Activated CD4-positive, alpha-beta T cell treated with anti-CD3 and anti-CD28 coated beads, Interleukin-10, Interleukin-2, amounts not matched to agents 100 ng/mL and 50 ng/mL, durations not matched to agents 16 hours and 8 hours (primary cell): Measurements from ENCODE around the gene CD34.

Experiments
- DNase-seq: peaks from one replicate; pipeline ENCODE4 v3.0.0-alpha.2; 2020

Gene CD34

DNA sequence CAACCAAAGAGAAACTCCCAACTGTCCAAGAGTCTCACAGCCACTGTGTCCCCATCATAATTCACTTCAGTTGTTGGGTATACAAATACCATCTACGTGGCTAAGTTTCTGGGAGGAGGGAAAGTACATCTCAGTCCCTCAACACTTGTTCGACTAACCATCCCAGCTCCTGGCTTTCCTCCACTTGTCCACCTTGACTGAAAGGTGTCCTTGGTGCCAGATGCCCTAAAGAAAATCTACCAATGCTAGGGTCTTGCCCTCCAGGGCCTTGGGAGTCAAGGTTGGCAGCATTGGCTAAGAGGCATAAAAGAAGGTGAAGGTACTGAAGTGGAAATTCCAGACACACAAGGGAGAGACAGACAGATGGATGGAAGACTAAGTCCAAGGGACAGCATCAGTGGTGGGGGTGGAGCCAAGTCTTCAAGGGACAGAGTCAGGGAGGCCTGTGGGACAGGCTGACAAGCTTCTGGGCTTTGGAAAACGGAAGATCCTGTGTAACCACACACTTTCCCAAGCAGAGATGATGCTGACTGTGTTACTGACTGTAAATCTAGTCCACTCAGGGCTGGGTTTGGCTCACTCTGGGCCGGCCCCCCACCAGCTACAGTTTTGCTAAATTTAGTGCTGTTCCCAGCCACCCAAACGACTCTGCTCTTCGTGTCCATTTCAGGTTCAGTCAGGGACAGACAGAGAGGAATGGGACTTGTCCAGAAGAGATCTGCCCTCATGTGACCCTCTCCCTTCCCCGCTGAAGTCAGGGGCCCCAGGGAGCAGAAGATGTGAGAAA lies 60.1 kb downstream of the CD34 start:
- DNase-seq: no peak

DNA sequence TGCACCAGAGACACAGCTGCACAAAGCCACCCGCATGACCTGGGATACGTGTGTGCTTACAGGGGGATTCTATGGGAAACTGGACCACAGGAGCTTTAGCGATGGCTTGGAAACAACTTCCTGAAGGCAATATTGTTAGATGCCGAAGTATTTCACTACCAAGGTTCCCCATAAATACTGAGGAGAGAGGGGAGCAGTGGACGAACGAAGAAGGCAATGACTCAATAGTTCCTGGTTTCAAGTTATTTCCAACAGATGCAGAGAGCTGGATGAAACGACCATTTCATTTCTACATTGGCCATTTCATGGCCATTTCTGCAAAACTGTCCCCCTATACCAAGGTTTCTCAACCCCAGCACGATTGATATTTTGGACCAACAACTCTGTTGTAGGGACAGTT lies 61.3 kb downstream of the CD34 start:
- DNase-seq: no peak

DNA sequence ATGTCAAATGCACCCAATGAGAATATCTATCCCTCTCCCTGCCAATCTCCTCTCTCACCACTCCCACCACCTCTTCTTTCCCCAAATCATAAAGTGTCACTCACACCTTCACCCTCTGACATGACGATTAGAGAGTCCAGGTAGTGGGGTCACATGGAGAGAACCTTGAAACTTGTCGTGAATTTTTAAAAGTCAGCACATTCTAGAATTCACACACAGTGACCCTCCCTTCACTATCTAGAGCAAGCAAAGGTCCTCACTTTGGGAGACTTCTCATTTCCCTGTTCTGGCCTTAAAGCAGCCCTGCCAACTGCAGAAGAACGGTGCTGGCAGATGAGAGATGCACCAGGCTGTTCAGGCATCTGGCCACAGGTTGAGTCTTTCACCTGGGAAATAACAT lies 61.9 kb downstream of the CD34 start:
- DNase-seq: no peak

DNA sequence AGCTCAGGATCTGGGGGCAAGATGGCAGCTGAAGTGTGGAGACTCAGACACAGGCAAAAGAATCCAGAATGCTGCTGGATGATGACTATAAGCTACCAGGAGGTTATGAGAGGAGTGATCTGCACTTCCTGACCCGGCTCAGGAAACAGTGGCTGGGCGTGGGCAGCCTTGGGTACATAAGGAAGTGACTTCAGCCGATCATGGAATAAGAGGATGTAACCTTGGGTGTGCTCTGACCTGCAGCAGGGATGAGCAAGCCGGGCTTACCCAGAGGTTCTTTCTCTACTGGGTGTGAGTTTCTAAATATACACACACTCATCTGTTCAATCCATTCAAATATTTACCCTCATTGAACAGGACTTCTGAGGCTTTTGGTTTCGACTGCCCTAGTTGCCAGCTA lies 62.7 kb downstream of the CD34 start:
- peak; percentile 69 for DNase-seq

DNA sequence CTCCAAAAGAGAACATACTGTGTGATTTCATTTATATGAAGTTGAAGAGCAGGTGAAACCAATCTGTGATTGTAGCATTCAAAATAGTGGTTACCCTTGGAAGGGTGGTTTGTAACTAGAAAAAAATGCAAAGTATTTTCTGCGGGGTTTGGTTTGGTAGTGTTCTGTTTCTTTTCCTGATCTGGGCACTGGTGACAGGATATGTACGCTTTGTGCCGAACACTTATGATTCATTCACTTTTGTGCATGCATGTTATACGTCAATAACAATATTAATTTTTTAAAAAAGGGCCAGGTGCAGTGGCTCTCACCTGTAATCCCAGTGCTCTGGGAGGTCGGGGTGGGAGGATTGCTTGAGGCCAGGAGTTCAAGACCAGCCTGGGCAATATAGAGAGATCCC lies 63.8 kb downstream of the CD34 start:
- no peak for DNase-seq

DNA sequence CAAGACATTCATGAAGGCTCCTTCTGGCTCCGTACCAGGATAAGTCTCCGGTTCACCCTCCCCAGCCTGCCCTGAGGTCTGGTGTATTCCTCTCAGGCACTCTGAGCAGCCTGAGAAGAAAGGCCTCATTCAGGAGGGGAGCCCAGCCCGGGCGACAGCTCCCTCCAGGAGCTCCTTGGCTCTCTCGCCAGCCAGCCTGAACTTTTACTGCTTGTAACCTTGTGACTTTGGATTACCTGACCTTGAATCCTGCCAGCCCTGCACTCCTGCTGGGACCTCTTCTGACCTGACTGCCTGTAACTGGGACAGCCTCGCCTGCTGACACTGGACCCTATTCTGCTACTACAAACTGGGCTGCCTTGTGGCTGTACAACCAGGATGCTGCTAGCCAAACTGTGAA lies 65.8 kb downstream of the CD34 start:
- DNase-seq: no peak

DNA sequence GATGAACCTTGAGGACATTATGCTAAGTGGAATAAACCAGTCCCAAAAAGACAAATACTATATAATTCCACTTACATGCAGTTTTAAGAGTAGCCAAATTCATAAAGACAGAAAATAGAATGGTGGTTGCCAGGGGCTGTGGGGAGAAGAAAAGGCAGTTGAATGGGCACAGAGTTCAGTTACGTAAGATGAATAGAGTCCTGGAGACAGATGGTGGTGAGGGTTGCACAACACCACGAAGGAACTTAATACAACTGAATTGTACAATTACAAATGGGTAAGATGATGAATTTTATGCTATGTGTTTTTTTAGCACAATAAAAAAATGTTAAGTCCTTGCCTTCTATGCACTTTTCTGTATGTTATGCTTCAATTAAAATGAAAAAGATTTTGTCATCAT lies 66.6 kb downstream of the CD34 start:
- DNase-seq: no peak

DNA sequence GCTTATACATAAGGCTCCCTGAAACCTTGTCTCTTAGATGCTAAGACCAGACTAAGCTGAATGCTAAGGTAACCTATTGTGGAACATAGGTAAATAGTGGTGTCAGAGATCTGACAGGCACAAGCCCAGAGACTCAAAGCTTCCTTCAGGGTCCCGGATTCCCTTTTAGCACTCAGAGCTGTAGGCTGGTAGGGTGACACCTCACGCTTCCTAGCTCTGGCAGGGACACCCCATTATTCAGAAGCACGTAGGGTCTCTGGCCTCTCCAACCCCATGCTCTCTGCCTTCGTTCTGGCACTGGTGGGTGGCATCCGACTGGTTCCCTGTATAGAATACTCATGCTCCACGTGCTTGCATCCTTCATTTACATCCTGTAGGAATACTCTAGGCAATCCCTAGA lies 68.4 kb downstream of the CD34 start:
- no peak for DNase-seq

DNA sequence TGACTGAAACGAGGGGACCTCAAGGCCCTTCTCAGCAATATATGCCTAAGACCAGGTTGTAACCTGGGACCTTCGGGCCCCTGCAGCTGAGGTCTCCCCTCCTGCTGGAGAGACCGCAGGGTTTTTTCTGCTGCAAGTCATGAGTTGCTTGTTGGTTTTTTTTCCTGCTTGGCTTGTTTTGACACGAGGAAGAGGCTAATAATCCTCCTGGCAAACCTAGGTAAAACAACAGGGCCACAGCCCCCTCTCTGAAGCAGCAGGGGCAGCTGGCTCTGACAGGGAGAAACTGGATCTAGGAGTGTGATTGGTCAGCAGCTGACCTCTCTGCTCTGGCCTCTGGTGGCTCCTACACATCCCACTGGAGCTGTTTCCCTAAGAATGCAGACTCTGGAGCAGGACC lies 69.0 kb downstream of the CD34 start:
- no peak for DNase-seq

DNA sequence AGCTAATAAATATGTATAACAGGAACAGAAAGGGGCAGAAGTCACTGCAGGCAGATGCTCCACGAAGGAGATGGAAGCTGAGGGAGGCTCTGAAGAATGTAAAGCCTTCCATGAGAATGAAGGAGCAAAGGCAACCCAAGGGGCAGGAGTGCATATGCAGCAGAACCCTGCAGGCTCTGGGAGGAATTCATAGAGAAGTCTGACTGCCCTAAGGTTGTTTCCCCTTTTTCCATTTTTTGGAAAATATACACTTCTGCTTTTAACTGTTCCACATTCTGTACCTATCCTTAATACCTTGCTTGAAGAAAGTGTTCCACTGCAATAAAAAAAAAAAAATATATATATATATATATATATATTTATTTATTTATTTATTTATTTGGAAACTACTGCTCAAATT lies 69.6 kb downstream of the CD34 start:
- no peak for DNase-seq

DNA sequence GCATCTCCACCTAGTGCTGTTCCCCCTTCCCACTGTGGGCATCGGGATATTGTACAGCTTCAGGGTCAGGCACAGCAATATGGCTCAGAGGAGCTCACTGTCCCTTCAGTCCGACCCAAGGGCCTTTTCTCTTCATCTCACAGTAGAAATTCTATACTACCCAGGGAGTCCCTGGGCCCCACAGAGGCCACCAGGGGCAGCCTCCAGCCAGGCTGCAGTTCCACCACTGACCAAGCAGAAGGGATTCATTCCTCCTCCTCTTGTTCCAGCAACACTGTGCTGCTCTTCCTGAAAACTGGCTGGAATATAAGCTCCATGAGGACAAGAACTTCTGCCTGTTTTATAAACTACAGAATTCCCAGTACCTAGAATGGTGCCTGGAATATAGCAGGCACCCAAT lies 70.5 kb downstream of the CD34 start:
- no peak for DNase-seq

DNA sequence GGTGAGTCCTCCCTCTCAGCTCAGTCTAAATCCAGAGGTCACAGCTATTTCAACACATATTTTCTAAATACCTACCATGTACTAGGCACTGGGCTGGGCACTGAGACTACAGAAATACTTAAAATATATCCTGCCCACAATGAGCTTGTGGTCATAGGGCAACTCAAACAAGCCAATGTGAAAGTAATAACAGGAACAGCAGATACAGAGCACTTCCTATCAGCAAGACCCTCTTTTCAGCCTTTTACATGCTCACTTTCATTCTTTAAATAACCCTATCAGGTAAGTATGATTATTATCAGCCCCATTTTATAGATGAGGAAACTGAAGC lies 71.9 kb downstream of the CD34 start:
- DNase-seq: peak; percentile 30

DNA sequence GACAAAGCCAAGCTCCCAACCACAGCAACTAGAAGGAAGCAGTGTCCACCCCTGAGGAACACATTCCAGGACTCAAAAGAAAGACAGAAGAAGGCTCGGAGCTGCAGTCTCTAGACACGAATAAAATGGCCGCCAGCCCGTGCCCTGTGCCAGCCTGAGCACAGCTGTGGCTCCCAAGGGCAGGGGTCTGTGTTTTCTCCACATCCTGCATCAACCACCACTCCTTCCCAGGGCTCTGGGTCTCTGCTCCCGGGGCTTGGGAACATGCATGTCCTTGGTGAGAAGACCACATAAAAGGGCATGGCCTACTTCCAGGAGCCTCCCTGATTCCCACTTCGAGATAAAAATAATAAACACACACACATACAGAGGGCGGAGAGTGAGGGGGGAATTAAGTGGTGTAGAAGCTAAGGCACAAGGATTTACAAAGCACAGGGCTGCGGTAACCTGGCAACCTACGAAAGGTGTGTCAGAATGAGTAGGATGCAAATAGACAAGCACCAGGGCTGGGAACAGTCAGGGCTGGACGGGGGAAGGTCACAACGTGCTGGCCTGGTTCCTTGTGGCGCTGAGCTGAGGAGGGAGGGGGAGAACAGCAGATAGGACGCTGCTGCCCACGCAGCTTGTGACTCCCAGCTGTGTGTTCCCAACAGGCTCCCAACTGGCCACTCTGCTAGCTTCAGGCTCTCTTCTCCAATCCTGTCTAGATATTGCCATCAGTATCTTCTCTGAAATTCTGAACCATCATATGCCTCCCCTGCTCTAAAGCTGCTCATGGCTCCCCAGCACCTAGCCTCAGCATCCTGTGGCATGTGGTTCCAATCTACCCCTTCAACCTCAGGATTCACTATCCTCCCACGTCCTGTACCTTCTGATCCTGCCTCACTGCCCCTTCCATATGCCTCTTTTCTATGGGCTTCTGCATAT lies 72.5 kb downstream of the CD34 start:
- no peak for DNase-seq

DNA sequence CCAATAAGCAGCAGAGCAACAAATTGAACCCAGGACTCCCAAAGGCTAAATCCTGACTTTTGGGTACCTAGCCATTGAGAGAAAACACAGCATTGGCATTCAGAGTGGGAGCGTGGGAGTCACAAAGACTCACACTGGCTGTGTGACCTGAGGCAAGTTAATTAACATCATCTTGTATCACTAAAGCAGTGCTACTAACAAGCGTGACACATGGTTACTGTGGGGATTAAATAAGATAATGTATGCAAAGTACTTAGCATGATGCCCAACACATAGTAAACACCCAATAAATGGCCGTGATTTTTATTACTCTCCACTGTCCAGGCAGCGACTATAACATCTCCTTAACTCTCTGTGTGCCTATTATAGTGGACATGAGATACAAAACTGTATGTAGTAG lies 73.3 kb downstream of the CD34 start:
- no peak for DNase-seq

DNA sequence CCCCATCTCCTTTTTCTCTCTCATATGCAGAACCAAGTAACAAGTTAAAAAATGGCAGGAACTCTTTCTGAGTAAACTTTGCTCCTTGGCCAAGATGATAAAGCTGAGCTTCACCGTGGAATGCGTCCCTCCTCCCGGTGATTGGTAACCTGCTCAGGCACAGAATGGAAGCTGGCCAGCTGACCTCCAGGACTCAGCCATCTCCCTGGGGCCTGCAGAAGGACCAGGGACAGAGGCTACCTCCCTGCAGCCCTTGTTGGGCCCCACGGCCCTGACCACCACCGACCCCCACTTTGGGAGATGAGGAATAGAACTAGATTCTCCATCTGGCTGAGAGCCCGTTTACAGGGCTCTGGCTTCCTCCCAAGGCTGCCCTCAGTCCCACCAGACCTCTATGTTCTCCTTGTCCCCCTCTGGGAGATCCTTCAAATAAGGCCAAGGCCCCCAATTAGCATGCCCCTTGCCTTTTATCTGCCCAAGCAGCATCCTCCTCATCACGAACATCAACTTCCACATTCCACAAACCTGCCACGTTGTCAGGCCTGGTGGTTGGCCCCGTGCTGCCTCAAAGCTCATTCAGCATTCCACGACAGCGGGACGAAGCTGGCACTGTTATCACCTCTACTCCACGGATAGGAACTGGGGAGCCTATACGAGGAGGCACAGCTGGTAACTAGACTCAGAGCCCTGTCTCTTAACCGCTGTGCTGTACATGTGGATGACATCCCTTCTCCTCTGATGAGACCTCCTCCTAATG lies 74.2 kb downstream of the CD34 start:
- DNase-seq: no peak

DNA sequence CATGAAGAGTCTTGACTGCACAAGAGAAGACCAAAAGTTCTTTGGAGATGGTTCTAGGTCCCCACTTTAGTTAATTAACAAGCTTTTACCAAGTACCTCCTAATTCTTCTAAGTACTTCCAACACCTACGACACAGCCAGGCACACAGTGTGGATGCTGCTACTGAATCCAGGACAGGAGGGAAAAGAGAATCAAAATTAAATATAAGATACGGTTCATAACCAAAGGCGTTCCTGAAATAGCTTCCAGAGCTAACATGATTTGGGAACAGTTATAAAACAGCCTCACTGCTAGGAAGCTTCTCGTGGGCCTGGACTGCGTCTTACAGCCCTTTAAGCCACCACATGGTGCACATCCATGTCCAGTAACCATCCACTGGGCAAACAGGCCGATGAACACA lies 75.0 kb downstream of the CD34 start:
- DNase-seq: no peak

DNA sequence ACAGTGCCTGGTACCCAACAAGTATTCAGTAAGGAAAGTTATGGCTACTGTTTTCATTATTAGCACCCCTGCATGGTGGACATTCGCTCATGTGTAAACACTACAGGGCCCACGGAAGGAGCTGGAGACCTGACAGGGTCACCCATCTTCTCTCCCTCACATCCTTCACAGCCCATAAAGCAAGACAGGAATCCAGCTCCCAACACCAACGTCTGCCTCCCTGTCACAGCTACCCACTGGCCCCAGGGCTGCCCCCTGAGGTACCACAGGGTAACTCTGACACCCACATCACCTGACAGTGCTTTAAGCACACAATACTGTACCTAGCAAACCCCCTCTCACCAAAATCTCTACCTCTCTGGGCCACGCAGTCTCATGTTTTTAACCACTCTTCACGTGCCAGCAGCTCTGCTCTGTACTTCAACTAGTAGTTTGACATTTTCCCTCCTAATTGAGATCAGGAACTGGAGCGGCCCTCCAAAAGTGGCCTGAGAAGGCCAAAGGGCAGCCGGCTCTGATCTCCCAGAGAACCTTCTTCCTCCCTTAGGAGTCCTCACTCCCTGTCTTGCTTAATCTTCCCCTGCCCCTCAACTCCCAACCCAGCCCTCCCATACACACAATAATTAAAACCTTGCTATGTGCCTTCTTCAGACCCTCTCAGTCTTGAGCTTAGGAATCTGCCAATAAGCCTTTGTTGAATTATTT lies 76.8 kb downstream of the CD34 start:
- no peak for DNase-seq

DNA sequence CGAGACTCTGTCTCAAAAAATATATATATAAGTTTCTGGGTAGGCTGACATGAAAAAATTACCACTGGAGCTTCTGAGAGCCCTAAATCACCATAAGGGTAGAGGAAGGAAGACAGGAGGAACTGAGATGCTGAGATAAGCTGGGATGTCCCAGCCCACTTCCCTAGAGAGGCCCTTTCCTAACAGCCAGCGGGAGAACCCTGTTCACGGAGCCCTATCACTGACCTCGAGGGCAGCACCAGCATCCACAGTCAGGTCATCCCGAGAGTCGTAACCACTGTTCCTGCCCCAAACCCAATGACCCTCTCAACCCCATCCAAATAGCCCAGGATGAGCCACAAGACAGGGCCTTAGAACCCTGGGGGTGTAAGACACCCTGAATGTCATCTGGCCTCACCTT lies 77.5 kb downstream of the CD34 start:
- DNase-seq: no peak

DNA sequence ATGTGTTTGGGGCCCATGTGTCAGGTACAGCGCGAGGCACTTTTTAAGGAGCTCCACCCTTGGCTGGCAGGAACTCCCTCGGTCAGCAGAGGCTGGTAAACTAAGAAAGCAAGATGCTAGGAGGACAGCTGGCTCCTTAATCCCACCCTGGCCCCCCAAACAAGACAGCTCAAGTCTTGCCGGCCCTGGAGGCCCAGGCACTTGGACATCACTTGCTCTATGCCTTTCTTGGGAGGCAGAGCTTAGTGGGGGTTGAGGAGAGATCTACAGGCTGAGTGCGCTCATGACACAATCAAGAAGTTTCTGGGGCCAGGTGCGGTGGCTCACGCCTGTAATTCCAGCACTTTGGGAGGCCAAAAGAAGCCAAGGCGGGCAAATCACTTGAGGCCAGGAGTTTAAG lies 78.1 kb downstream of the CD34 start:
- no peak for DNase-seq

DNA sequence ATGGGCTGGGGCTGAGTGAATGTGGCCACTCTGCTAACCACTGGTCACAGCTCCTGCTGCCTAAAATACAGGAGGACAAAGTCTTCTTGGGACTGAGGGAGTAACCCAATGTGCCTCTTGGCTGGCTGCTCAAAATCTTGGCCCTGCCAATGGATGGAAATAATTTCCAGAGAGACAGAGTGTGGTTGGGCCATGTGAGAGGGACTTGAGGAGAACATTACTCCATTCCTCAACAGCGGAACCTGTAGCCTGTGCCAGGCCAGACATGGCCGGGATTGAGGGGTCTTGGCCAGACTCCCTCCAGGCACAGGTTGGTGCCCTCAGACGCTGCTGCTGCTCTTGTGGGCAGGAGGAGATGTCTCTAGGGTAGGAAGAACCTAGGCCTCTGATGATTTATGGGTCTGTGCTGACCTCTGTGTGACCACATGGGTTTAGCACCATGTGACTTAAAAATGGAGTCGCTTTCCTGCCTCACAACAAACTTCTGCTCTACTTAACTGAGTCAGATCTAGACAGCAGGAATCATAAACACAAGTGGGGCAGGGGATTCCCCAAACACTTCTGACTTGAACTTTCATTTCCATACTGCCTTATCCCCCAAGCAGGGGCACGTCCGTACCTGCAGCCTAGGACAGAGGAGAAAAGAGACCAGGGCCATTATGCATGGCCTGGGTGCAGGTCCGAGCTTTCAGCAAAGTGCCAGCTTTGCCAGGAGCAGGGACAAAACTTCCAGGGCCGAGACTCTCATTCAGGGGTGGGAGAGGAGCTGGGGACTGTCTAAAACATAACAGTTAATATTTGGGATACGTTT lies 79.2 kb downstream of the CD34 start:
- DNase-seq: peak; percentile 89
